Gastrocnemius medialis (tissue), 4 donors: ENCODE measurements around the gene EGFL7.

ENCODE experiments used
- POLR2A ChIP-seq, 2 donors: fragments of 450-650 bp; IDR thresholded peaks; one replicate each; pipeline ENCODE4 v1.6.1; 2017; ENCODE audit warnings: antibody characterized with exemption in 2 of 2, mild to moderate bottlenecking in 2 of 2, moderate library complexity in 2 of 2
- TF ChIP-seq, protein P1 (sequence below), 5 experiments: fragments of 450-650 bp in 3 of 5; fragments of 200-600 bp in 2 of 5; sonication (generic) in 2 of 5; IDR thresholded peaks in 4 of 5; conservative IDR thresholded peaks in 1 of 5; 1 replicate in 4 of 5; 2 replicates in 1 of 5; pipeline ENCODE4 v1.5.1; 2016 to 2019; ENCODE audit warnings: antibody characterized with exemption in 5 of 5, mild to moderate bottlenecking in 3 of 5, moderate library complexity in 3 of 5

DNA sequence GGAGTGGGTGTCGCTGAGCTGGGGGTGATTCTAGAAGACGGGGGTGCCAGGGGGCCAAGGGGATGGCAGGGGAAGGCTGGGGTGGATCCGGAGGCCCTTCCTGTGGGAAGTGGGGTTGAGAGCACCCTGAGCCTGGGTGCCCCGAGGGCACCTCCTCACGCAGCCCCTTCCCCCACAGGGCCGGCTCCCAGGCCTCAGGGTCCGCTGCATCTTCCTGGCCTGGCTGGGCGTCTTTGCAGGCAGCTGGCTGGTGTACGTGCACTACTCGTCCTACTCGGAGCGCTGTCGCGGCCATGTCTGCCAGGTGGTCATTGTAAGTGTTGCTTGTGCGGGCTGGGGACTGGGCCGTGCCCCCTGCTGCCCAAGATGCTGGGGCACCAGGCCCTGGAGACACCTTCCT, 54.7 kb downstream of the EGFL7 start:
- TF ChIP-seq, protein P1, sequence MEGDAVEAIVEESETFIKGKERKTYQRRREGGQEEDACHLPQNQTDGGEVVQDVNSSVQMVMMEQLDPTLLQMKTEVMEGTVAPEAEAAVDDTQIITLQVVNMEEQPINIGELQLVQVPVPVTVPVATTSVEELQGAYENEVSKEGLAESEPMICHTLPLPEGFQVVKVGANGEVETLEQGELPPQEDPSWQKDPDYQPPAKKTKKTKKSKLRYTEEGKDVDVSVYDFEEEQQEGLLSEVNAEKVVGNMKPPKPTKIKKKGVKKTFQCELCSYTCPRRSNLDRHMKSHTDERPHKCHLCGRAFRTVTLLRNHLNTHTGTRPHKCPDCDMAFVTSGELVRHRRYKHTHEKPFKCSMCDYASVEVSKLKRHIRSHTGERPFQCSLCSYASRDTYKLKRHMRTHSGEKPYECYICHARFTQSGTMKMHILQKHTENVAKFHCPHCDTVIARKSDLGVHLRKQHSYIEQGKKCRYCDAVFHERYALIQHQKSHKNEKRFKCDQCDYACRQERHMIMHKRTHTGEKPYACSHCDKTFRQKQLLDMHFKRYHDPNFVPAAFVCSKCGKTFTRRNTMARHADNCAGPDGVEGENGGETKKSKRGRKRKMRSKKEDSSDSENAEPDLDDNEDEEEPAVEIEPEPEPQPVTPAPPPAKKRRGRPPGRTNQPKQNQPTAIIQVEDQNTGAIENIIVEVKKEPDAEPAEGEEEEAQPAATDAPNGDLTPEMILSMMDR (IDR thresholded peaks at IDR 0.05 in 4 of 5, conservative IDR thresholded peaks at IDR 0.05 in 1 of 5) = no peak
- no peak for TF ChIP-seq POLR2A (IDR thresholded peaks at IDR 0.05)
